Natural killer cell (primary cell): ENCODE data around the gene BBS1. TPM values are rescaled to one million over a fixed set of nuclear protein-coding genes. Genes with fewer than 3 reads are reported as not detected.

Experiments used
- ATAC-seq, 3 donors: fragments of 150-1000 bp in 2 of 3; fragments of 200-7000 bp in 1 of 3; cut with Tn5 transposase; 1 replicate in 1 of 3; 2 replicates in 2 of 3; pipeline ENCODE4 v1.10.0; 2021; ENCODE audit warnings: mild to moderate bottlenecking in 2 of 3, moderate library complexity in 2 of 3
- DNase-seq, 2 donors: peaks; one replicate each; pipeline versions ENCODE4 v3.0.0 to v3.0.0-alpha.2; 2013 to 2021; ENCODE audit warnings: mixed read lengths in 1 of 2
- H3K27ac ChIP-seq: one replicate; pipeline ENCODE4 v1.5.1; 2013; ENCODE audit warnings: mild to moderate bottlenecking, low read length
- H3K27me3 ChIP-seq: one replicate; pipeline ENCODE4 v1.6.1; 2013; ENCODE audit warnings: low read length; ENCODE audit not compliant: control insufficient read depth, insufficient read depth
- H3K36me3 ChIP-seq: one replicate; pipeline ENCODE4 v1.6.1; 2013; ENCODE audit warnings: low read length; ENCODE audit not compliant: control insufficient read depth, insufficient read depth
- H3K4me1 ChIP-seq: one replicate; pipeline ENCODE4 v1.6.1; 2013; ENCODE audit warnings: low read length; ENCODE audit not compliant: control insufficient read depth, insufficient read depth
- H3K4me3 ChIP-seq: one replicate; pipeline ENCODE4 v1.5.1; 2013; ENCODE audit warnings: low read length
- H3K9me3 ChIP-seq: one replicate; pipeline ENCODE4 v1.6.1; 2013; ENCODE audit warnings: low read length; ENCODE audit not compliant: control insufficient read depth, insufficient read depth
- H3K27ac Mint-ChIP-seq, 2 donors: one replicate each; pipeline ENCODE4 v1.8.0; 2022; ENCODE audit warnings: mild to moderate bottlenecking in 2 of 2, mixed read lengths in 2 of 2, moderate library complexity in 1 of 2
- H3K27me3 Mint-ChIP-seq, 2 donors: one replicate each; pipeline ENCODE4 v1.8.0; 2022; ENCODE audit warnings: low read depth in 2 of 2, mixed read lengths in 2 of 2
- H3K36me3 Mint-ChIP-seq: one replicate; pipeline ENCODE4 v1.8.0; 2022; ENCODE audit warnings: mixed read lengths
- H3K4me1 Mint-ChIP-seq, 2 donors: one replicate each; pipeline ENCODE4 v1.8.0; 2022; ENCODE audit warnings: mixed read lengths in 2 of 2
- H3K4me3 Mint-ChIP-seq: one replicate; pipeline ENCODE4 v1.8.0; 2022; ENCODE audit warnings: mild to moderate bottlenecking, moderate library complexity, mixed read lengths
- H3K9me3 Mint-ChIP-seq, 2 donors: one replicate each; pipeline ENCODE4 v1.8.0; 2022; ENCODE audit warnings: mixed read lengths in 2 of 2
- WGBS: methylation state at CpG from one replicate; pipeline ENCODE4 v1.1.7; 2013; ENCODE audit warnings: missing lambda C conversion rate; ENCODE audit not compliant: insufficient coverage; 5-methylcytosine and 5-hydroxymethylcytosine counted together
- intact Hi-C: fragments of 100-400 bp; cut with micrococcal nuclease; formaldehyde crosslinking; loops from one replicate; pipeline ENCODE4 v1.14.2; 2022
- total RNA-seq, 4 donors: library from RNA; stranded (reverse); fragments of 120-200 nt in 1 of 4; gene quantifications; one replicate each; pipeline versions ENCODE4 v1.2.3 to v1.2.4, GENCODE V29; 2013 to 2022
- TF ChIP-seq, protein P1 (sequence below): fragments of 200-600 bp; IDR thresholded peaks from one replicate; pipeline ENCODE4 v1.8.0; 2022; ENCODE audit warnings: antibody characterized with exemption

The BBS1 gene
- total RNA-seq, 3 donors from 2014 or later (not counting 1 experiment from before 2014, with no cell fraction given), result 12.5 to 22.5 (median 18.1) TPM

DNA sequence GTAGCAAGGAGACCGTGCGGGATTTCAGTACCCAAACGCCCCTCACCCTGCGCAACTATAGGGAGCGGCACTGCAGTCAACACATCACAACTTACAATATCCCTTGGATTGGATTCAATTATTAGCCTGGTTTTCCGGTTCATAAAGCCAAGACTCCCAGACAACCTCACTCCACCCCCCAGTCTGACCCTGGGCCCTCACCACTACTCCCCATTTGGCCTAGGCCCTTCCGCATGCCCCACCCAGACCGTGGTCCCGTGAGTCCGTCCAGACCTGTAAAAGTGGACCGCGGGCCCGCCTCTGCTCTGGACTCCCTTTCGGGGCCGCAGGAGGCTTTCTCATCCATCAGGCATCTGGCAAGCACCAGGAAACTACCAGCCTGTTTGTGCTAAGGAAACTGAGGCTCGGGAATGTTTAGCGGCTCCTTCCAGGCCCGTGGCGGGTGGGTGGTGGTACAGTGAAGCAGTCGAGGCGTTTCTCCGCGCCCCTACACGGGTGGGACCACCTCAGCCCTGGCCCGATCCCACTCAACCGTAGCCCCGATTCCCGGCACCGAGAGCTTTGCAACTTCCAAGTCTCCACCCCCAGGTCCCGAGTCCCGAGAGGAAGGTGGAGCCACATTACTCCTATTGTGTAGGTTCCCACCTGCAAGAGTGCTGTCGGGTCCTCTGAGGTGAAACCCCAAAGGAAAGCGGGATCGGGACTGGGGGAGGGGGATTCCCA, 30.9 kb upstream of the BBS1 start:
- no peaks in the 10 kb centered on the region for H3K36me3 Mint-ChIP-seq
- H3K4me3 ChIP-seq, result peak overlapping the region; percentile 89
- ATAC-seq (no peak), DNase-seq (no peak)
- peaks cover 21% of the 10 kb centered on the region for H3K4me1 ChIP-seq
- 5% methylated on average over 34 of the region's 34 CpGs for WGBS
- no peaks in the 10 kb centered on the region for H3K9me3 ChIP-seq
- TF ChIP-seq, protein P1, sequence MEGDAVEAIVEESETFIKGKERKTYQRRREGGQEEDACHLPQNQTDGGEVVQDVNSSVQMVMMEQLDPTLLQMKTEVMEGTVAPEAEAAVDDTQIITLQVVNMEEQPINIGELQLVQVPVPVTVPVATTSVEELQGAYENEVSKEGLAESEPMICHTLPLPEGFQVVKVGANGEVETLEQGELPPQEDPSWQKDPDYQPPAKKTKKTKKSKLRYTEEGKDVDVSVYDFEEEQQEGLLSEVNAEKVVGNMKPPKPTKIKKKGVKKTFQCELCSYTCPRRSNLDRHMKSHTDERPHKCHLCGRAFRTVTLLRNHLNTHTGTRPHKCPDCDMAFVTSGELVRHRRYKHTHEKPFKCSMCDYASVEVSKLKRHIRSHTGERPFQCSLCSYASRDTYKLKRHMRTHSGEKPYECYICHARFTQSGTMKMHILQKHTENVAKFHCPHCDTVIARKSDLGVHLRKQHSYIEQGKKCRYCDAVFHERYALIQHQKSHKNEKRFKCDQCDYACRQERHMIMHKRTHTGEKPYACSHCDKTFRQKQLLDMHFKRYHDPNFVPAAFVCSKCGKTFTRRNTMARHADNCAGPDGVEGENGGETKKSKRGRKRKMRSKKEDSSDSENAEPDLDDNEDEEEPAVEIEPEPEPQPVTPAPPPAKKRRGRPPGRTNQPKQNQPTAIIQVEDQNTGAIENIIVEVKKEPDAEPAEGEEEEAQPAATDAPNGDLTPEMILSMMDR, result no peak
- H3K4me3 Mint-ChIP-seq, result peak overlapping the region; percentile 92
- peak overlapping the region; percentile 82 for H3K27ac ChIP-seq
- H3K27ac Mint-ChIP-seq, result peak overlapping the region; percentile 87 to 91
- no peaks in the 10 kb centered on the region for H3K27me3 Mint-ChIP-seq
- no peaks in the 10 kb centered on the region for H3K27me3 ChIP-seq
- peaks cover 13 to 42% of the 10 kb centered on the region in 2 donors for H3K4me1 Mint-ChIP-seq
- H3K36me3 ChIP-seq, result peaks cover 5% of the 10 kb centered on the region
- intact Hi-C loops, result loop anchor here (1.0 to 2.0 kb wide), 3 partner anchors 13 to 71 kb away; partner anchors contain the start of genes MRPL11 and PELI3
- H3K9me3 Mint-ChIP-seq, result no peaks in the 10 kb centered on the region

DNA sequence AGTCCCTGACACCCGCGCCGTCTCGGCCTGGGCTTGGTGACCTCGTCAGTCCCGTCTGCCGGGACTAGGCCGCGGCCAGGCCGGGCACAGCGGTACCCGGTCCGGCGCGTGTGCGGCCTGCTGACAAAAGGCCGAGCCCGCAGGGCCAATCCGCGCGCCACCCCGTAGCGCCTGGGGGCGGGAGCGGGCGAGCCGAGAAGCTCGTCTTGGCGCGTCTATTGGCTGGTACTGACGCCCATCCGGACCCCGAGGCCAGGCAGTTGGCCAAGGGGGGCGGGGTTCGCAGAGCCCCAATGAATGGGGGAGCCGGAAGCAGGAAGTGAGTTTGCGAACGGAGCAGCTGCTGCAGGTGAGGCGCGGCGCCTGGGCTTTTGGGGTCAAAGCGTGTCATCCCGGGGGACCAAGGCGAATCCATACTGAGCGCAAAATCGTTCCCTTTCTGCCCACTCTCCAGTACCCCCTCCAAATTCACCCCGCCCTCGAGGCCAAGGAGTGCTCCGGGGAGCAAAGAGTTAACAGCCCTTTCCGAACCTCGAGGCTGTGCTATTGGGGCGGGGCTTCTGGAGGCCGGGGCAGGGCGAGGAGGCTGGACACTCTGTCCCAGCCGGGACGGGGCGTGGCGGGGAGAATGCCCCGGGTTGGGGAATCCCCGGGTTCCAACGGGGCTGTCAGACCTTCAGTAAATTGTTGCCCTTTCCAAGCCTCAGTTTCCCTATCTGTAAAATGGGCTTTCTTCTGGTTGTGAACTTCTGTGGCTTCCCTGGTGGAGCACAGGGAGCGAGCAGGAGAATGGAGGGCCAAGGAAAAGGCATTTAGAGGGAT, 30.1 kb upstream of the BBS1 start, which contains the start of gene DPP3:
Gene DPP3, plus strand, starts transcription at position 318 of the 822 bp plus-strand sequence. CDS start 1,767 bp downstream, outside the sequence.
- WGBS, result under 1% methylated on average over 62 of the region's 62 CpGs
- peak; percentile 98 to 99 (median 99) for ATAC-seq

DNA sequence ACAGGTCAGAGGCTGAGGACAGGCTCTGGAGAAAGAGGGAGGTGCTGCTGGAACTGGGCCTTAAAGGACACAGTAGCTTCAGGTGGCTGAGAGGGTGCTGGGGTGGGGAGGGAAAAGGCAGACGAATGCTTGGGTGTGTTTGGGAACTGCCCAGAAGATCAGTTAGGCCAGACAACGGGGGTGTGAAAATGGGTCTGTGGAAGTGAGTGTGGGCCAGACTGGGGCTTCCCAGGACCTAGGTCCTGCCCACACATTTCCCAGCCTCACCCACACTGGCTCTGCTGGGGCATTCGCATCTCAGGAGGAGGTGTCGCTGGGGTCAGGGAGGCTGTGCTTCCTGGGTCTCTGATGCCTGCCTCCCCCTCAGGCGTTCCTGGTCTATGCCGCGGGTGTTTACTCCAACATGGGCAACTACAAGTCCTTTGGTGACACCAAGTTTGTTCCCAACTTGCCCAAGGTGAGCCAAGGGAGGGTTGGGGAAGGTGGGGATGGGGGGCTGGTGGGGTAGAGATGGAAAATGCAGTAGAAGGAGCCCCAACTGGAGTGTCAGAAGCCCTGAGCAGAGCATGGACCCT, 25.5 kb upstream of the BBS1 start:
- DNase-seq (no peak), ATAC-seq (no peak)
- intact Hi-C loops, result no loop called here
- TF ChIP-seq, protein P1, result no peak
- Mint-ChIP-seq H3K4me1 (peaks cover under 1 to 16% of the 10 kb centered on the region in 2 donors), H3K9me3 (no peaks in the 10 kb centered on the region), H3K27ac (no peak overlapping the region), H3K27me3 (no peaks in the 10 kb centered on the region), H3K36me3 (no peaks in the 10 kb centered on the region), H3K4me3 (no peak overlapping the region)
- Histone ChIP-seq H3K9me3 (no peaks in the 10 kb centered on the region), H3K4me3 (no peak overlapping the region), H3K27me3 (no peaks in the 10 kb centered on the region), H3K36me3 (peaks cover 24% of the 10 kb centered on the region), H3K4me1 (peaks cover 9% of the 10 kb centered on the region), H3K27ac (no peak overlapping the region)
- WGBS, result 90% methylated on average over 7 of the region's 7 CpGs

More for the DNA sequence above, 30.1 kb upstream of the BBS1 start, which contains the start of gene DPP3:
- Mint-ChIP-seq H3K9me3 (no peaks in the 10 kb centered on the region), H3K27me3 (no peaks in the 10 kb centered on the region), H3K36me3 (no peaks in the 10 kb centered on the region), H3K27ac (peak within 1 kb of the TSS; percentile 87 to 91), H3K4me1 (peaks cover 13 to 42% of the 10 kb centered on the region in 2 donors), H3K4me3 (peak within 1 kb of the TSS; percentile 92)
- Histone ChIP-seq H3K27me3 (no peaks in the 10 kb centered on the region), H3K36me3 (peaks cover 5% of the 10 kb centered on the region), H3K27ac (peak within 1 kb of the TSS; percentile 82), H3K4me3 (peak within 1 kb of the TSS; percentile 89), H3K9me3 (no peaks in the 10 kb centered on the region), H3K4me1 (peaks cover 21% of the 10 kb centered on the region)
- peak; percentile 94 to 96 for DNase-seq
- intact Hi-C loops, result loop anchor here (1.0 to 2.0 kb wide), 2 partner anchors 14 to 42 kb away; partner anchors contain the start of genes MRPL11 and PELI3
- TF ChIP-seq, protein P1, result no peak
